ENCODE data around the gene RAET1E.

- TF ChIP-seq ARNT (IDR thresholded peaks at IDR 0.05), result no peak
- TF ChIP-seq ZNF384 (IDR thresholded peaks at IDR 0.05), result no peak
- TF ChIP-seq SP1 (IDR thresholded peaks at IDR 0.05), result no peak
- TF ChIP-seq FOXM1 (IDR thresholded peaks at IDR 0.05; ENCODE audit: borderline replicate concordance), result no peak
- TF ChIP-seq SUZ12 (IDR thresholded peaks at IDR 0.05), result no peak
- TF ChIP-seq BHLHE40 (IDR thresholded peaks at IDR 0.05; ENCODE audit: borderline replicate concordance), result no peak
These were observed 38.8 kb upstream of the RAET1E start for GRCh38 chr6:149936743-149937142.

Data from HEK293T (cell line).